Measurements from ENCODE around the gene RUNX1.

The RUNX1 gene

DNA sequence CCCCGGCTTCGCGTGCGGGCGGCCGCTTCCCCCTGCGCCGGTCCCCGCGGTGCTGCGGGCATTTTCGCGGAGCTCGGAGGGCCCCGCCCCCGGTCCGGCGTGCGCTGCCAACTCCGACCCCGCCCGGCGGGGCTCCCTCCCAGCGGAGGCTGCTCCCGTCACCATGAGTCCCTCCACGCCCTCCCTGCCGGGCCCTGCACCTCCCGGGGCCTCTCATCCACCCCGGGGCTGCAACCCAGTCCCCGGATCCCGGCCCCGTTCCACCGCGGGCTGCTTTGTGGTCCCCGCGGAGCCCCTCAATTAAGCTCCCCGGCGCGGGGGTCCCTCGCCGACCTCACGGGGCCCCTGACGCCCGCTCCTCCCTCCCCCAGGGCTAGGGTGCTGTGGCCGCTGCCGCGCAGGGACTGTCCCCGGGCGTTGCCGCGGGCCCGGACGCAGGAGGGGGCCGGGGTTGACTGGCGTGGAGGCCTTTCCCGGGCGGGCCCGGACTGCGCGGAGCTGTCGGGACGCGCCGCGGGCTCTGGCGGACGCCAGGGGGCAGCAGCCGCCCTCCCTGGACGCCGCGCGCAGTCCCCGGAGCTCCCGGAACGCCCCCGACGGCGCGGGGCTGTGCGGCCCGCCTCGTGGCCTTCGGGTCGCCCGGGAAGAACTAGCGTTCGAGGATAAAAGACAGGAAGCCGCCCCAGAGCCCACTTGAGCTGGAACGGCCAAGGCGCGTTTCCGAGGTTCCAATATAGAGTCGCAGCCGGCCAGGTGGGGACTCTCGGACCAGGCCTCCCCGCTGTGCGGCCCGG is 159.2 kb downstream of the RUNX1 start:
- peak; percentile 80 for DNase-seq

- peak; percentile 64 for DNase-seq
Observed at GRCh38 chr21:34889320-34889675, 159.8 kb downstream of the RUNX1 start.

DNA sequence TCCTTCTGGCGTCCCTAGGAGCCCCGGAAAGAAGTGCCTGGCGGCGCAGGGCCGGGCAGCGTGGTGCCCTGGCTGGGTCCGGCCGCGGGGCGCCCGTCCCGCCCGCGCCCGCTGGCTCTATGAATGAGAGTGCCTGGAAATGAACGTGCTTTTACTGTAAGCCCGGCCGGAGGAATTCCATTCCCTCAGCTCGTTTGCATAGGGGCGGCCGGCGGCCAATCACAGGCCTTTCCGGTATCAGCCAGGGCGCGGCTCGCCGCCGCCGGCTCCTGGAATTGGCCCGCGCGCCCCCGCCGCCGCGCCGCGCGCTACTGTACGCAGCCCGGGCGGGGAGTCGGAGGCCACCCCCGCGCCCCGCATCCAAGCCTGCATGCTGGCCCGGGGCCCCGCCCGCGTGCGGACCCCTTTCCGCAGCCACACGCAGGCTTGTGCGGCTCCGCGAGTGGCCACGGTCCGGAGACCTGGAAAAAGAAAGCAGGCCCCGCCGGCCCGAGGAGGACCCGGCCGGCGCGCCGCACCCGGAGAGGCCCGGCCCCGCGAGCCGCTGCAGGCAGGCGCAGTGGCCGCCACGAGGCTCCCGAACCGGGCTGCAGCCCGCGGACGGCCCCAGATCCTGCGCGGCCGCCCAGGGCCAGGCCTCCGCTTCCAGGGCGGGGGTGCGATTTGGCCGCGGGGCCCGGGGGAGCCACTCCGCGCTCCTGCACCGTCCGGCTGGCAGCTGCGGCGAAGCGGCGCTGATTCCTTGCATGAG is 160.4 kb downstream of the RUNX1 start:
- DNase-seq, result peak; percentile 86

- DNase-seq, result peak; percentile 94
Observed at GRCh38 chr21:34887725-34888568, 161.2 kb downstream of the RUNX1 start.

GRCh38 chr21:34887105-34887442 is 162.0 kb downstream of the RUNX1 start:
- no peak for DNase-seq

DNA sequence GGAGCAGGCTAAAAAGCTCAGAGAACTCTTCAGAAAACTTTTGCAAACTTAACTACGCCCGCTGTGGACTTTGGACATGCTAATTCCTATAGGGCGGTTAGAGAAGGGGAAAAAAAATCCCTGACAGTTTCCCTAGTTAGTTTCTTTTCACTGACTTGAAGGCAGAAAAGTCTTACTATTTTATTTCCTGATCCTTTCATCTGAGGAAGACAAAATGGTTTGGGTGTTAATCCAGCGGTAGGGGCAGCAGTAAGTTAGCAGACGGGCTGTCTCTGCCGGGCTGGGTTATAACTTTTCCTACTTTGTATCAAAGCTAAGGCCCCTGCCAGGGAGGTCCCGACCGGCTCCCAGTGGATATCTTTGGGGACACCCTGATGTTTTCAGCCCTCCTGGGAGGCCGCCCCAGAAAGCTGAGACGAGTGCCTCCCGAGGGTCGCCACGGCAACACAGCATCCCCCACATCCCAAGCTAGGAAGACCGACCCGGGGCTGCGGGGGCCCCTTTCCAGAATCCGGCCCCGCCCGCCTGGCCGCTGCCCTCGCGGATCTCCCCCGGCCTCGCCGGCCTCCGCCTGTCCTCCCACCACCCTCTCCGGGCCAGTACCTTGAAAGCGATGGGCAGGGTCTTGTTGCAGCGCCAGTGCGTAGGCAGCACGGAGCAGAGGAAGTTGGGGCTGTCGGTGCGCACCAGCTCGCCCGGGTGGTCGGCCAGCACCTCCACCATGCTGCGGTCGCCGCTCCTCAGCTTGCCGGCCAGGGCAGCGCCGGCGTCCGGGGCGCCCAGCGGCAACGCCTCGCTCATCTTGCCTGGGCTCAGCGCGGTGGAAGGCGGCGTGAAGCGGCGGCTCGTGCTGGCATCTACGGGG is 162.6 kb downstream of the RUNX1 start:
- DNase-seq, result peak; percentile 36

DNA sequence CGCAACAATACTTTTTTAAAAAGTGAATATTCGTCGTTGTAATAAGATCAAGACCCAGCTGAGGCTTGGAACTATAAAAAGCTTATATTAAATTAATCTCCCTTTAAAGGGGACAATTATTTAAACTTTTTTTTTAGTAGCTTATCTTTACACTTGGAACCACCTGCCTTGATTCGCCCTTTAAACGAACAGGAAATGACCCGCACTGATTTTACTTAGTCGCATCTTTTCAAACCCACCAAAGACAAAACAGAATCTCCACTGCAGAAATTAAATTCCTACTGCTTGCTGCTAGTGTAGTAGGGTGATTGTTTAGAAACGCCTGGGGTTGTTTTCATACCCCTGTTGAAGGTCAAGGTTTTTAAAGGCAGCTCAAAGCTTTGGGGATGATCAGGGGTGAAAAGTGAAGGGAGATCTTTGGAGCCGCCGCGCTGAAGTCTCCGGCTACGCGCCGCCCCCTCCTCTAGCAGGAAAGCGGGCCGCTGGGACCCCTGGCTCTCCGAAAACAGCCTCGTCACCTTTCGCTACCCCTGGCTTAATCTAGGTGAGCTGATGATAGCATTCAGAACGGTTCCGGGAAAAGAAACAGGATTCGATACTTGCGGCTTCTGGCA is 163.4 kb downstream of the RUNX1 start:
- DNase-seq, result peak; percentile 15

DNA sequence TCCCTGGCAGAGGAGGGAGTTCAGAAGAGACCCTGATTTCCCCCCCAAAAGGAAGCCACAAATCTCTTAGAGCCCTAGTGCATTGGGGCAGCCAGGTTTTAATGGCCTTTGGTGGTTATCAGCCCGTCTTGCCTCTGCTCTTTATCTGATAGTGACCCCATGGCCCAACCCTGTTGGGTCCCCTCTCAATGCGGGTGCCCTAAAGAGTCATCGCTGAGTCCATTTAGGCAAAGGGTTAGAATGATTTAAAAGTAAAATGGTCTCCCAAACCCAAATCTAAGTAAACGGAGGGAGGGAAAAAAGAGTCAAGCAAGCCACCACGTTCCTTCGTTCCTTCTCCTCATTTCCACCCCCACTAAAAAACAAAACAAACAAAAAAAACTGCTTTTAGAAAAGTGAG is 164.0 kb downstream of the RUNX1 start:
- no peak for DNase-seq

- DNase-seq, result no peak
Observed at GRCh38 chr21:34884346-34884929, 164.7 kb downstream of the RUNX1 start.

- DNase-seq, result no peak
Observed at GRCh38 chr21:34883491-34884271, 165.4 kb downstream of the RUNX1 start.

- no peak for DNase-seq
Observed at GRCh38 chr21:34882719-34883131, 166.4 kb downstream of the RUNX1 start.

- no peak for DNase-seq
Observed at GRCh38 chr21:34881839-34882371, 167.2 kb downstream of the RUNX1 start.

GRCh38 chr21:34881421-34881820 is 167.7 kb downstream of the RUNX1 start:
- no peak for DNase-seq

DNA sequence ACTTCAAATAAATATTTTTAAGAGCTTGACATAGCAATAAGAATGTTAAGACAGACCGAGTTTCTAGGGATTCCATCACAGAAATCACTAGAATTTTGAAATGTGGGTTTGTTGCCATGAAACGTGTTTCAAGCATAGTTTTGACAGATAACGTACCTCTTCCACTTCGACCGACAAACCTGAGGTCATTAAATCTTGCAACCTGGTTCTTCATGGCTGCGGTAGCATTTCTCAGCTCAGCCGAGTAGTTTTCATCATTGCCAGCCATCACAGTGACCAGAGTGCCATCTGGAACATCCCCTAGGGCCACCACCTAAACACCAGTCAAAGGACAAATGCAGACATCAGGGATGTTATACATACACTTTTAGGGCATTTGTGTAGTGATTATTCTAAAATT is 168.7 kb downstream of the RUNX1 start:
- DNase-seq, result no peak

DNA sequence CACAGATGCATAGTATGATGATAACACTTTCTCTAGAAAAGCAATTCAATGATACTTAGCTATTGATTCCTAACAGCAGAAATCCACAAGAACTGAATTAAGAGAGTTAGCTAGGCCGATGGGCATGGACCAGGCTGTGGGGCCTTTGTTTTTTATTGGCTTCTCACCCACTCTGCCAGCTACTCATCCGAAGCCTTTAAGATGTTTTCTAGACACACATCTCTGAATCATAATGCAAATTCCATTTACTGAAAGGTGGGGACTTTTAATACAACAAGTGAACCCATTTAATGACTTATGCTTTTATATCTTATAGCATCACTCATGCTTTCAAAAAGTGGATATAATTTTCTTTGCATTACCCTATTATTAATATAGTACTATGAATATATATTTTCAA is 170.2 kb downstream of the RUNX1 start:
- no peak for DNase-seq

- no peak for DNase-seq
Observed at GRCh38 chr21:34878501-34878900, 170.6 kb downstream of the RUNX1 start.

- no peak for DNase-seq
Observed at GRCh38 chr21:34877485-34878128, 171.5 kb downstream of the RUNX1 start.

DNA sequence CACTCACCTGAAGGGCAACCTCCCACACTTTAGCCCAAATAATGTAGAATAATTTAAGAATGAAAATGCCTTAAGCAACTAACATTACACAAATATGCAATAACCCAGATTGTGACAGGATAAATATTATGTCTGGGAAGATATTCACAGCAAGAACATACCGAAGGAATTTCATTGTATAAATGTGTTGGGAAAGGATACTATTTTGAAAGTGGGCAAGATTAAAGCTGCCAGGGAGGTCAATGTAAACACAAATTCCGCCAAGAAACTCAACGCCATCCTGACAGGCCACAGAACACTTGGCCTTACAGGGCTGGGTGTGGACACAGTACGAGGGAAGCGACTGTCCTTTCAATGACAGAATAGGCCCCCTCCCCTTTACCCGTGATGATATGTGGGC is 173.3 kb downstream of the RUNX1 start:
- no peak for DNase-seq

- DNase-seq, result no peak
Observed at GRCh38 chr21:34874684-34875513, 174.2 kb downstream of the RUNX1 start.

All from activated naive CD4-positive, alpha-beta T cell treated with Interleukin-2 at 50 U/mL for 16 hours (primary cell).